Calu3 (cell line): ENCODE measurements around the gene ACOT6. TPM values are rescaled to one million over a fixed set of nuclear protein-coding genes. Genes with fewer than 3 reads are reported as not detected.

Experiments used
- BruUV-seq: library from RNA; stranded (reverse); fragments of 400-500 nt; replicated peaks from 2 replicates; lab custom pipeline; 2021; lab: Mats Ljungman, UMichigan
- CTCF ChIA-PET: fragments of 300-600 bp; sonication (Branson Sonifier 250); formaldehyde crosslinking; loops from one replicate; lab custom pipeline; 2022; ENCODE audit warnings: antibody characterized with exemption; lab: Charles Lee
- DNase-seq: peaks from one replicate; pipeline ENCODE4 v3.0.0; 2022
- H3K27ac Mint-ChIP-seq: one replicate; pipeline ENCODE4 v1.8.0; 2022; ENCODE audit warnings: mixed read lengths; ENCODE audit not compliant: unreplicated experiment
- H3K27me3 Mint-ChIP-seq: one replicate; pipeline ENCODE4 v1.8.0; 2022; ENCODE audit warnings: mixed read lengths; ENCODE audit not compliant: unreplicated experiment
- H3K36me3 Mint-ChIP-seq: one replicate; pipeline ENCODE4 v1.8.0; 2022; ENCODE audit warnings: mild to moderate bottlenecking, moderate library complexity, mixed read lengths; ENCODE audit not compliant: insufficient read depth, unreplicated experiment
- H3K4me1 Mint-ChIP-seq: one replicate; pipeline ENCODE4 v1.8.0; 2022; ENCODE audit warnings: mild to moderate bottlenecking, low read depth, mixed read lengths; ENCODE audit not compliant: unreplicated experiment
- H3K4me3 Mint-ChIP-seq: one replicate; pipeline ENCODE4 v1.8.0; 2022; ENCODE audit warnings: mild to moderate bottlenecking, low read depth, moderate library complexity, mixed read lengths; ENCODE audit not compliant: unreplicated experiment
- H3K9me3 Mint-ChIP-seq: one replicate; pipeline ENCODE4 v1.8.0; 2022; ENCODE audit warnings: low read depth, mixed read lengths; ENCODE audit not compliant: unreplicated experiment
- CTCF ChIP-seq: fragments of 200-600 bp; IDR thresholded peaks from one replicate; pipeline ENCODE4 v1.8.0; 2022; ENCODE audit warnings: antibody characterized with exemption; ENCODE audit not compliant: unreplicated experiment
- intact Hi-C: fragments of 100-400 bp; cut with micrococcal nuclease; formaldehyde crosslinking; loops from one replicate; pipeline ENCODE4 v1.10.0; 2022; ENCODE audit not compliant: unreplicated experiment
- total RNA-seq: library from RNA; stranded (reverse); gene quantifications from 2 replicates; pipeline ENCODE4 v1.2.3, GENCODE V29; 2022

The ACOT6 gene
- total RNA-seq, 1 experiment from 2014 or later: not detected

DNA sequence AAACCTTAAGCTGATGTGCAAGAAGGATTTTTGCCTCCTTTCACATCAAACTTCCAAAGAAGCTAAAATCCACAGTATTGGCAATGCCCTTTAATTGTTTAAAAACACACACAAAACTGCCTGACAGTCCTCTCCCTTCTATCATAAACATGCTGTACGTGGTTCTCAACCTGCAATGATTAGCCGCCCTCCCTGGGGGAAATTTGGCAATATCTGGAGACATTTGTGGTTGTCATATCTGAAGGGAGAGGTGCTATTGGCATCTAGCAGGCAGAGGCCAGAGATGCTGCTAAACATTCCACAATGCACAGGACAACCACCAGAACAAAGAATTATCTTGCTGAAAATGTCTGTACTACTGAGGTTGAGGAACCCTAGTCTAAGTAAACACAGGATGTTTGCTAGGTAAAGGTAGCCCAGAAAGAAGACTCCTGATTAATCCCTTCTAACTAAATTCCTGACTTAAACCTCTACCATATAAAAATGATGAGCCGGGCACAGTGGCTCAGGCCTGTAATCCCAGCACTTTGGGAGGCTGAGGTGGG is 1.2 kb downstream of the ACOT6 start:
- Mint-ChIP-seq H3K9me3 (no peaks in the 10 kb centered on the region), H3K4me3 (peak overlapping the region; percentile 70), H3K27me3 (no peaks in the 10 kb centered on the region), H3K27ac (no peak overlapping the region), H3K4me1 (no peaks in the 10 kb centered on the region), H3K36me3 (peaks cover 18% of the 10 kb centered on the region)
- CTCF ChIA-PET: interaction anchor here (0.5 to 1.1 kb wide), 3 partner anchors 11 to 477 kb away, joined by 3 to 5 read pairs (median 4); partner anchors contain the start of gene PSEN1
- no TSS peak for BruUV-seq
- no peak for DNase-seq
- TF ChIP-seq CTCF: no peak
- intact Hi-C loops: no loop called here

GRCh38 chr14:73616831-73617230 is 4.5 kb downstream of the ACOT6 start:
- H3K9me3 Mint-ChIP-seq: no peaks in the 10 kb centered on the region
- H3K27me3 Mint-ChIP-seq: no peaks in the 10 kb centered on the region
- H3K27ac Mint-ChIP-seq: no peak overlapping the region
- no peaks in the 10 kb centered on the region for H3K4me1 Mint-ChIP-seq
- DNase-seq: no peak
- no peak overlapping the region for H3K4me3 Mint-ChIP-seq
- H3K36me3 Mint-ChIP-seq: peaks cover 18% of the 10 kb centered on the region
- CTCF ChIA-PET: no interaction called here
- BruUV-seq: no TSS peak
- intact Hi-C loops: no loop called here
- TF ChIP-seq CTCF: no peak

- Mint-ChIP-seq H3K27ac (no peak overlapping the region), H3K4me1 (no peaks in the 10 kb centered on the region), H3K4me3 (no peak overlapping the region), H3K36me3 (no peaks in the 10 kb centered on the region), H3K27me3 (no peaks in the 10 kb centered on the region), H3K9me3 (no peaks in the 10 kb centered on the region)
- intact Hi-C loops: no loop called here
- DNase-seq: no peak
- CTCF ChIA-PET: interaction anchor here (0.7 kb wide), 1 partner anchor 41 kb away, joined by 3 read pairs; no protein-coding TSS in a partner anchor
- no peak for TF ChIP-seq CTCF
- BruUV-seq: no TSS peak
These were observed 7.2 kb downstream of the ACOT6 start for GRCh38 chr14:73619524-73619923.

- Mint-ChIP-seq H3K27ac (no peak overlapping the region), H3K9me3 (no peaks in the 10 kb centered on the region), H3K4me3 (no peak overlapping the region), H3K4me1 (no peaks in the 10 kb centered on the region), H3K36me3 (no peaks in the 10 kb centered on the region), H3K27me3 (no peaks in the 10 kb centered on the region)
- TF ChIP-seq CTCF: no peak
- intact Hi-C loops: no loop called here
- no peak for DNase-seq
- no TSS peak for BruUV-seq
- CTCF ChIA-PET: interaction anchor here (0.6 kb wide), 1 partner anchor 1019 kb away, joined by 4 read pairs; no protein-coding TSS in a partner anchor
These were observed 8.0 kb downstream of the ACOT6 start for GRCh38 chr14:73620268-73620667.
